ENCODE data around the gene TAS1R3.
"Not testable (repeated sequence)": the region's sequence is repeated elsewhere in the genome, so short reads cannot be mapped to it uniquely, and the experiment has no call there.

Gene TAS1R3

DNA sequence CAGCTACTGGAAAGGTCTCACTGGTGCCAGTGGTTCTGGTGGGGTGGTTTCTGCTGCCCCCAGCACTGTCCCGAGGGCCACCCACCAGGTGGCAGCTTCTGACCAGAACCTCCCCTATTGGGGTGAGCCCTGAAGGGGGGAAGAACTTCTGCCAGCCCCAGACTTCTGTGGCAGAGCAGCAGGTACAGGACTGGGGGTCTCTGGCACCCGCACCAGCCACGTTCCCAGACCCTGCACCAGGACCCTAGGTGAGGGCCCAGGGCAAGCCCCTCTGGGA, 21.0 kb upstream of the TAS1R3 start:
- no peak overlapping the region for H3K27ac ChIP-seq (ENCODE audit: low read depth, low read length)
- H3K36me3 ChIP-seq (ENCODE audit: control insufficient read depth in 1 of 2, insufficient read depth in 2 of 2, low read length in 2 of 2): peaks cover 14 to 46% of the 10 kb centered on the region in 2 donors
- H3K9ac ChIP-seq (ENCODE audit: low read depth in 1 of 2, low read length in 2 of 2): no peak overlapping the region
- H3K4me3 ChIP-seq (ENCODE audit: low read depth in 1 of 2, low read length in 2 of 2): no peak overlapping the region
- no peaks in the 10 kb centered on the region for H3K27me3 ChIP-seq (ENCODE audit: control insufficient read depth in 1 of 2, insufficient read depth in 2 of 2, low read length in 2 of 2)
- no peaks in the 10 kb centered on the region for H3K9me3 ChIP-seq (ENCODE audit: control insufficient read depth in 1 of 2, low read length in 2 of 2)
- peaks cover 27 to 30% of the 10 kb centered on the region in 2 donors for H3K4me1 ChIP-seq (ENCODE audit: control insufficient read depth in 1 of 2, insufficient read depth in 2 of 2, low read length in 2 of 2)

DNA sequence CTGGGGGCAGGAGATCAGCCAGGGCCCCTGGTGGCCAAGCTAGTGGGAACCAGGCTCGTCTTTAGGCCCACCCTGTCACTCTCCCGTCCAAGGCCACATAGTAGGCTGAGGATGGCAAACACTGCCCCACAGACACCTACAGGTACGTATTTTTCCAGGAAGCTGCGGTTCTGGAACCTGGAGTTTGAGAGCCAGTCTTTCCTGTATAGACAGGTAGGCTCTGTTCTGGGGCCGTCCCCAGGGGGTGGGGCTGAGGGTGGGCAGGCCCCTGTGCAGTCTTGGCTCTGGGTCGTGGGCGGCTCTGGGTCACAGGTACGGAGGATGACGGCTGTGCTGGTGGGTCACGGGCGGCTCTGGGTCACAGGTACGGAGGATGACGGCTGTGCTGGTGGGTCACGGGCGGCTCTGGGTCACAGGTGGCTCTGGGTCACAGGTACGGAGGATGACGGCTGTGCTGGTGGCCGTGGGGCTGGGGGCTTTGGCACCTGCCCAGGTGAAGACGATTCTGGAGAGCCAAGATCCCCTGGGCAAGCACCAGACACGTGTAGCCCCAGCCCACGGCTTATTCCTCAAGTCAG, 20.5 kb upstream of the TAS1R3 start:
- H3K4me3 ChIP-seq (ENCODE audit: low read depth in 1 of 2, low read length in 2 of 2): no peak overlapping the region
- H3K4me1 ChIP-seq (ENCODE audit: control insufficient read depth in 1 of 2, insufficient read depth in 2 of 2, low read length in 2 of 2): peaks cover 22 to 24% of the 10 kb centered on the region in 2 donors
- no peak overlapping the region for H3K27ac ChIP-seq (ENCODE audit: low read depth, low read length)
- H3K9me3 ChIP-seq (ENCODE audit: control insufficient read depth in 1 of 2, low read length in 2 of 2): no peaks in the 10 kb centered on the region
- H3K36me3 ChIP-seq (ENCODE audit: control insufficient read depth in 1 of 2, insufficient read depth in 2 of 2, low read length in 2 of 2): peaks cover 17 to 49% of the 10 kb centered on the region in 2 donors
- no peak overlapping the region for H3K9ac ChIP-seq (ENCODE audit: low read depth in 1 of 2, low read length in 2 of 2)
- H3K27me3 ChIP-seq (ENCODE audit: control insufficient read depth in 1 of 2, insufficient read depth in 2 of 2, low read length in 2 of 2): no peaks in the 10 kb centered on the region

DNA sequence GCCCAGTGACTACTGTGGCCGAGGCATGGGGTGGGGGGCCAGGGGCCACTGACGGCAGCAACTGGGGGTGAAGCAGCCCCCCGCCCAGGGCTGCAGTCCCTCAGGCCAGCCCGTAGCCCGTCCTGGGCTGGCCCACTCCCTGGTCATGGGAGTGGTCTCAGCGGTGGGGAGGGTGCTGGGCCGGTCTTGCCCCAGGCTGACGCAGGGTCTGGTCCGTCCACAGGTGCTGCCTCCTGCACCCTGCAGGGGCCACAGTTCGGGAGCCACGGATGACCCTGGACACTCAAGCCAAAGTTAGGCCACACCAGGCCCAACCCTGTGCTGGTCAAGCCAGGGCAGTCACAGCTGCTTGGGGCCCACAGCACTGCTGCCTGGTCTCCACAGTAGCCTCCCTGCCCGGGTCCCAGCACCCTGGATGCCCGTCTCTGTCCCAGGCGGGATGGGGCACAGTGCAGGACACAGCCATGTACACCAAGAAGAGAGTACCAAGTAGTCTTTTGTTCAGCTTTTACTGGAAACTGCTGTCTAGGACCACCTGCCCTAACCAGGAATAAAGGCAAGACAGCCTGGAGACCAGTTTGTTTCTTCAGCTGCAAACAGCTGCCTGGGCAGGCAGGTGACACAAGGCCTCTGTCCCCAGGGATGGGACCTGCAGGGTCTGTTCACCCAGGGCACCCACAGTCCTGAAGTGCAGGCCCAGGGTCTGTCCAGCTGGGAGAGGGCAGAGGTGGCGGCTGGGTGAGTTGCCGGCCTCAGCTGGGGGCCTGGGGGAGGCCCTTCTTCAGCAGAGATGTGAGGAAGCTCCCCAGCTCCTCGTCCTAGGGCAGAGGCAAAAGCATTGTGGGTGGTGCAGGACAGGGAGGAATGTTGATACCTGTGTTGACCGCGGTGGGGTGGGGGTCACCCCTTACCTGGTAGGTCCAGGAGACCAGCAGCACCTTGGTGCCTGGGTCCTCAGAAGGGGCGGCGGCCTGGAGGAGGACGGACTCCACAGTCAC, 19.7 kb upstream of the TAS1R3 start:
- H3K27me3 ChIP-seq (ENCODE audit: control insufficient read depth in 1 of 2, insufficient read depth in 2 of 2, low read length in 2 of 2): no peaks in the 10 kb centered on the region
- no peaks in the 10 kb centered on the region for H3K9me3 ChIP-seq (ENCODE audit: control insufficient read depth in 1 of 2, low read length in 2 of 2)
- no peak overlapping the region for H3K9ac ChIP-seq (ENCODE audit: low read depth in 1 of 2, low read length in 2 of 2)
- peaks cover 13 to 18% of the 10 kb centered on the region in 2 donors for H3K4me1 ChIP-seq (ENCODE audit: control insufficient read depth in 1 of 2, insufficient read depth in 2 of 2, low read length in 2 of 2)
- no peak overlapping the region for H3K4me3 ChIP-seq (ENCODE audit: low read depth in 1 of 2, low read length in 2 of 2)
- no peak overlapping the region for H3K27ac ChIP-seq (ENCODE audit: low read depth, low read length)
- peaks cover 17 to 52% of the 10 kb centered on the region in 2 donors for H3K36me3 ChIP-seq (ENCODE audit: control insufficient read depth in 1 of 2, insufficient read depth in 2 of 2, low read length in 2 of 2)

DNA sequence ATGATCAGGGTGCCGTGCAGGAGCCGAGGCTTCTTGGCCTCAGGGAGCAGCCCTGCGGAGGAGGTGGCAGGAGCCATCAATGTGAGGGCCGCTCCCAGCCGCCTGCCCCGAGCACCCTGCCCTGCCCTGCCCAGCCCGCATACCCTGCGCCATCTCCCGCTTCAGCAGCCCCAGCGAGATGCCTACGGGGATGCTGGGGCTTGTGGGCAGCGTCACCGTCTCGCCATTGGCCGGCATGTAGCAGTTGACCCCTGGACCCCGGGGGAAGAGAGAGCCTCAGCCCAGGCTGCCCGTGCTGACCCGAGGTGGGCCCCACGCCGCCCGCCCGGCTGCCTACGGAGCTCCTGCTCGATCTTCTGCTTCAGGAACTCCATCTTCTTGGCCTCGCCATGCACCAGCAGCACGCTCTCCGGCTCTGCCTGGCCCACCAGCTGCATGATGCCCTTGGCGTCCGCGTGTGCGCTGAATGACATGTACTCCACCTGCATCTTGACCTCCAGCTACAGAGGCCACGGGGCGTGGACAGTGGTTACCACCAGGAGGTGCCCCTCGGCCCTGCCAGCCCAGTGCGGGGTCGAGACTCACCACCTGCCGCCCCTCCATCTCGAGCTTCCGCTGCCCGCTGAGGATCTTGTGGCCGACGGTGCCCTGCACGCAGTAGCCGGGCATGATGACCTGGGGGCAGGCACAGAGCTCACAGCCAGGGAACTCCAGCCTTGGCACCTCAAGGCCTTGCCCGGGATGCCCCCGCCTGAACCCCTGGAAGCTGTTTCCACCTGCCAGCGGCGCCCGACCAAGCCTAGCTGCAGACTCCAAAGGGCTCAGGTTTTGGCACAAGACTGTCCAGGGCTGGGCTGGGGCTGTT, 18.4 kb upstream of the TAS1R3 start:
- Histone ChIP-seq H3K4me3 (ENCODE audit: low read depth in 1 of 2, low read length in 2 of 2) (no peak overlapping the region), H3K36me3 (ENCODE audit: control insufficient read depth in 1 of 2, insufficient read depth in 2 of 2, low read length in 2 of 2) (peaks cover 22 to 56% of the 10 kb centered on the region in 2 donors), H3K9ac (ENCODE audit: low read depth in 1 of 2, low read length in 2 of 2) (no peak overlapping the region), H3K9me3 (ENCODE audit: control insufficient read depth in 1 of 2, low read length in 2 of 2) (no peaks in the 10 kb centered on the region), H3K27me3 (ENCODE audit: control insufficient read depth in 1 of 2, insufficient read depth in 2 of 2, low read length in 2 of 2) (no peaks in the 10 kb centered on the region), H3K4me1 (ENCODE audit: control insufficient read depth in 1 of 2, insufficient read depth in 2 of 2, low read length in 2 of 2) (peaks cover 4 to 10% of the 10 kb centered on the region in 2 donors), H3K27ac (ENCODE audit: low read depth, low read length) (no peak overlapping the region)

DNA sequence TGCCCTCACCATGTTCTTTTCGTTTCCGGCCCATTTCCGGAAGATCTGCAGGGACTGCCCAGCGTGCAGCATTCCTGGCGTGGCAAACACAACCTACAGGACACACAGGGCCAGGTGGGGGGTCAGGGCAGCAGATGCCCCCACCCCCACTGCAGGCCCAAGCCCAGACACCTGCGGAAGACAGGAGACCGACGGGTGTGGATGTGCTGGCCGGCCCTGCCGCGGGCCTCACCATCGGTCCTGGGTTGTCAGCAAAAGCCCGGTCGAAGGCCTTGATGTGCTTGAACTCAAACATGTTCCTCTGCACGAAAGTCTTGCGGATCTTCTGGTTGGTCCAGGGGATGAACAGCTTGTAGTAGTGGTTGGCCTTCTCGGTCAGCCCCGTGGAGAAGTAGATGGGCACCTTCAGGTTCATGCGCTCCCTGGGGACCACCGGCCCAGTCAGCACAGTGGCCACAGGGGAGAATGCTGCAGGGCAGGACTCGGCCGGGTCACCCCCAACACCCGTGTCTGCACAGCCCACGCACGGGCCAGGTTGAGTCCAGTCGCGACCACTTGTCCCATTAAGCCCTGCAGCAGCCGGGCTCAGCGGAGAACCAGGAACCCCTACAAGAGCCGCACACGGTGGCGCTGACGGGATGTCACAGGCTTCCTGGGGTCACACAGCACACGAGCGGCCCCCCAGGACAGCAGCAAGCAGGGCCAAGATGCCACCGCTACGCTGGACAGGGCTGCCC, 17.4 kb upstream of the TAS1R3 start:
- no peaks in the 10 kb centered on the region for H3K27me3 ChIP-seq (ENCODE audit: control insufficient read depth in 1 of 2, insufficient read depth in 2 of 2, low read length in 2 of 2)
- no peak overlapping the region for H3K27ac ChIP-seq (ENCODE audit: low read depth, low read length)
- no peak overlapping the region for H3K9ac ChIP-seq (ENCODE audit: low read depth in 1 of 2, low read length in 2 of 2)
- H3K36me3 ChIP-seq (ENCODE audit: control insufficient read depth in 1 of 2, insufficient read depth in 2 of 2, low read length in 2 of 2): peaks cover 23 to 56% of the 10 kb centered on the region in 2 donors
- no peaks in the 10 kb centered on the region for H3K9me3 ChIP-seq (ENCODE audit: control insufficient read depth in 1 of 2, low read length in 2 of 2)
- no peak overlapping the region for H3K4me3 ChIP-seq (ENCODE audit: low read depth in 1 of 2, low read length in 2 of 2)
- H3K4me1 ChIP-seq (ENCODE audit: control insufficient read depth in 1 of 2, insufficient read depth in 2 of 2, low read length in 2 of 2): peaks cover 4 to 12% of the 10 kb centered on the region in 2 donors

DNA sequence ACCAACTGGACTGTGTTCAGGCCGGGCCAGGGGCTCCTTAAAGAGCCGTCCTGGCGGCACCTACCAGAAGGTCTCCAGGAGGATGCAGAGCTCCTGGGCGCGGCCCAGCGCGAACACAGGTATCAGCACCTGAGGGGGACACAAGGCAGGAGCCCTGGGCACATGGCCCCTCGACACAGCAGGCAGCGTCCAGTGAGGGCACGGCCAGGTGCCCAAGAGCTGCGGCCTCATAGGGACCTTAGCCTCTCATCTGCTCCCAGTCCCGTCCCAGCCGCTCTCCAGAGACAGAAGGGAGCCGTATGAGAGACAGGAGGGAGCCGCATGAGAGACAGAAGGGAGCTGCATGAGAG, 16.9 kb upstream of the TAS1R3 start:
- Histone ChIP-seq H3K36me3 (ENCODE audit: control insufficient read depth in 1 of 2, insufficient read depth in 2 of 2, low read length in 2 of 2) (peaks cover 23 to 61% of the 10 kb centered on the region in 2 donors), H3K9ac (ENCODE audit: low read depth in 1 of 2, low read length in 2 of 2) (no peak overlapping the region), H3K27ac (ENCODE audit: low read depth, low read length) (no peak overlapping the region), H3K4me1 (ENCODE audit: control insufficient read depth in 1 of 2, insufficient read depth in 2 of 2, low read length in 2 of 2) (peaks cover 4 to 10% of the 10 kb centered on the region in 2 donors), H3K4me3 (ENCODE audit: low read depth in 1 of 2, low read length in 2 of 2) (no peak overlapping the region), H3K9me3 (ENCODE audit: control insufficient read depth in 1 of 2, low read length in 2 of 2) (no peaks in the 10 kb centered on the region), H3K27me3 (ENCODE audit: control insufficient read depth in 1 of 2, insufficient read depth in 2 of 2, low read length in 2 of 2) (no peaks in the 10 kb centered on the region)

DNA sequence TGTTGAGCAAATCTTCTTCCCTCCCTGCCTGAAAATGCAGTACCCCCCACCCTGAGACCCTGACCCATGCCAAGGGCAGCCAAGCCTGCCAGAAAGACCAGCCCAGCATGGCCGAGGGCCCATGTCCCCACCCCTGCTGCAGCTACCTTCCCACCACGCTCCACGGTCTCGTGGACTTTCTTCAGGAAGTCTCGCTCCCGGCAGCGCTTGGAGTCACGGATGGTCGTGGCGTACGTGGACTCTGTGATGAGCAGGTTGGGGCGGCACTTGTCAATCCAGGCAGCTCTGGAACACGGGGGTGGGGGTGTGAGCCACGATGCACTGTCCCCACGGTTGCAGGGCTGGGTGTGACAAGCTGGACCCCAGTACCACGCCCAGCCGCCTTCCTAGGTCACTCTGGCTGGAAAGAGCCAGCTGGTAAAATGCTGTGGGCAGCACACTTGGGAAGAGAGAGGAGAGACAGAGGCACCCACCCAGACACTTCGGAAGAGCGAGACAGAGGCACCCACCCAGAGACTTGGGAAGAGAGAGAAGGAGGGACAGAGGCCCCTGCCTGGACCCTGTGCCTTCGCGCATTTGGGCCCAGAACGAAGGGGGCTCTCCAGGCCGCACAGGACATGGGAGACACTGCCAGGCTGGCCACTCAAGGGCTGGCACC, 16.3 kb upstream of the TAS1R3 start:
- no peak overlapping the region for H3K27ac ChIP-seq (ENCODE audit: low read depth, low read length)
- H3K4me3 ChIP-seq (ENCODE audit: low read depth in 1 of 2, low read length in 2 of 2): no peak overlapping the region
- no peak overlapping the region for H3K9ac ChIP-seq (ENCODE audit: low read depth in 1 of 2, low read length in 2 of 2)
- peaks cover 0 to 4% of the 10 kb centered on the region in 2 donors for H3K4me1 ChIP-seq (ENCODE audit: control insufficient read depth in 1 of 2, insufficient read depth in 2 of 2, low read length in 2 of 2)
- no peaks in the 10 kb centered on the region for H3K9me3 ChIP-seq (ENCODE audit: control insufficient read depth in 1 of 2, low read length in 2 of 2)
- no peaks in the 10 kb centered on the region for H3K27me3 ChIP-seq (ENCODE audit: control insufficient read depth in 1 of 2, insufficient read depth in 2 of 2, low read length in 2 of 2)
- H3K36me3 ChIP-seq (ENCODE audit: control insufficient read depth in 1 of 2, insufficient read depth in 2 of 2, low read length in 2 of 2): peaks cover 23 to 64% of the 10 kb centered on the region in 2 donors

DNA sequence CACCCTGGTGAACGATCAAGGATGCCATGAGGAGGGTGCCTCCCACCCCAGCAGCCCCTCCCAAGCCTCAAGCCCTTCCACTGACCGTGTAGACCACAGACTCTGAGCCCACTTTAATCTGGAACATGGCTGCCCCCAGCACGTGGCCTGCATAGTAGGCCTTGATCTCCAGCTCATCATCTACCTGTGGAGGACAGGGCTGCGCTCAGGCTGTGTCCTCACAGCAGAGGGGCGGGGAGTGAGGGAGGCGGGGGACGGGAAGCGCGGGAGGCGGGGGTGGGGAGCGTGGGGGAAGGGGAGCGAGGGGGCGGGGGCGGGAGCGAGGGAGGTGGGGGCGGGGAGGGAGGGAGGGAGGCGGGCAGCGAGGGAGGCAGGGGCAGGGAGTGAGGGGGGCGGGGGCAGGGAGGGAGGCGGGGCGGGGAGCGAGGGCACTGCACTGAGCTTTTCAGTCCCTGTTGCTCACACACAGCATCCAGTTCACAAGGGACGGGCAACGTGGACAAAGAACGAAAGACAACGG, 15.6 kb upstream of the TAS1R3 start:
- Histone ChIP-seq H3K9ac (ENCODE audit: low read depth in 1 of 2, low read length in 2 of 2) (no peak overlapping the region), H3K4me3 (ENCODE audit: low read depth in 1 of 2, low read length in 2 of 2) (no peak overlapping the region), H3K9me3 (ENCODE audit: control insufficient read depth in 1 of 2, low read length in 2 of 2) (no peaks in the 10 kb centered on the region), H3K4me1 (ENCODE audit: control insufficient read depth in 1 of 2, insufficient read depth in 2 of 2, low read length in 2 of 2) (peaks cover 0 to 2% of the 10 kb centered on the region in 2 donors), H3K27me3 (ENCODE audit: control insufficient read depth in 1 of 2, insufficient read depth in 2 of 2, low read length in 2 of 2) (no peaks in the 10 kb centered on the region), H3K27ac (ENCODE audit: low read depth, low read length) (no peak overlapping the region), H3K36me3 (ENCODE audit: control insufficient read depth in 1 of 2, insufficient read depth in 2 of 2, low read length in 2 of 2) (peaks cover 27 to 64% of the 10 kb centered on the region in 2 donors)

DNA sequence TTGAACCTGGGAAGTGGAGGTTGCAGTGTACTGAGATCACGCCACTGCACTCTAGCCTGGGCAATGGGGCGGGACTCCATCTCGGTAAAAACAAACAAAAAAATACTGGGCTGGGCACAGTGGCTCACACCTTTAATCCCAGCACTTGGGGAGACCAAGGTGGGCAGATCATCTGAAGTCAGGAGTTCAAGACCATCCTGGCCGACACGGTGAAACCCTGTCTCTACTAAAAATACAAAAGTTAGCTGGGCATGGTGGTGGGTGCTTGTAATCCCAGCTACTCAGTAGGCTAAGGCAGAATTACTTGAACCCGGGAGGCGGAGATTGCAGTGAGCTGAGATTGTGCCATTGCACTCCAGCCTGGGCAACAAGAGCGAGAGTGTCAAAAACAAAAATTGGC, 14.9 kb upstream of the TAS1R3 start:
- not testable (repeated sequence) for H3K4me1 ChIP-seq (ENCODE audit: control insufficient read depth in 1 of 2, insufficient read depth in 2 of 2, low read length in 2 of 2); H3K9me3 ChIP-seq (ENCODE audit: control insufficient read depth in 1 of 2, low read length in 2 of 2); H3K9ac ChIP-seq (ENCODE audit: low read depth in 1 of 2, low read length in 2 of 2); H3K4me3 ChIP-seq (ENCODE audit: low read depth in 1 of 2, low read length in 2 of 2); H3K27ac ChIP-seq (ENCODE audit: low read depth, low read length); H3K27me3 ChIP-seq (ENCODE audit: control insufficient read depth in 1 of 2, insufficient read depth in 2 of 2, low read length in 2 of 2)
- H3K36me3 ChIP-seq (ENCODE audit: control insufficient read depth in 1 of 2, insufficient read depth in 2 of 2, low read length in 2 of 2): peaks cover 27 to 60% of the 10 kb centered on the region in 2 donors

Data from duodenal mucosa (tissue), 2 donors.